IMR-90 (cell line): Measurements from ENCODE around the gene MACF1. TPM values are rescaled to one million over a fixed set of nuclear protein-coding genes. Genes with fewer than 3 reads are reported as not detected.

ENCODE experiments used
- ATAC-seq: fragments of 200-7000 bp; cut with Tn5 transposase; 2 replicates; pipeline ENCODE4 v1.9.1; 2020; ENCODE audit warnings: low read depth, mild to moderate bottlenecking, moderate library complexity
- BruUV-seq: library from RNA; stranded (reverse); fragments of 400-500 nt; replicated peaks from 2 replicates; lab custom pipeline; 2021; lab: Mats Ljungman, UMichigan
- CTCF ChIA-PET: fragments of 300-600 bp; formaldehyde crosslinking; extraction: SDS; loops from one replicate; lab custom pipeline; 2021; ENCODE audit warnings: antibody characterized with exemption; lab: Yijun Ruan, JAX
- POLR2A ChIA-PET: fragments of 300-600 bp; sonication (Branson Sonifier 250); formaldehyde crosslinking; loops from one replicate; lab custom pipeline; 2022; ENCODE audit warnings: antibody characterized with exemption; ENCODE audit not compliant: unreplicated experiment; lab: Charles Lee
- DNase-seq: peaks from one replicate; pipeline ENCODE4 v3.0.0; 2013
- H2AFZ ChIP-seq: replicated peaks from 2 replicates; pipeline ENCODE3; 2013; ENCODE audit warnings: low read length, mild to moderate bottlenecking; ENCODE audit not compliant: poor library complexity
- H2AK5ac ChIP-seq: 2 replicates; pipeline ENCODE4 v1.6.1; 2013; ENCODE audit warnings: low read depth, low read length, inconsistent platforms
- H2AK9ac ChIP-seq: replicated peaks from 2 replicates; pipeline ENCODE3; 2013; ENCODE audit warnings: mild to moderate bottlenecking, low read depth, low read length, moderate library complexity; ENCODE audit not compliant: poor library complexity
- H2BK120ac ChIP-seq: 2 replicates; pipeline ENCODE4 v1.6.1; 2013; ENCODE audit warnings: low read depth, low read length, inconsistent platforms
- H2BK15ac ChIP-seq: 3 replicates; pipeline ENCODE4 v1.6.1; 2013; ENCODE audit warnings: low read depth, low read length, inconsistent platforms
- H2BK20ac ChIP-seq: 2 replicates; pipeline ENCODE4 v1.6.1; 2013; ENCODE audit warnings: low read depth, mild to moderate bottlenecking, inconsistent platforms, low read length, moderate library complexity
- H2BK5ac ChIP-seq: 2 replicates; pipeline ENCODE4 v1.6.1; 2013; ENCODE audit warnings: mild to moderate bottlenecking, low read depth, low read length, inconsistent platforms; ENCODE audit not compliant: poor library complexity, severe bottlenecking
- H3K14ac ChIP-seq: replicated peaks from 2 replicates; pipeline ENCODE4 v1.6.1; 2013; ENCODE audit warnings: low read depth, low read length, inconsistent platforms
- H3K18ac ChIP-seq: 2 replicates; pipeline ENCODE4 v1.6.1; 2013; ENCODE audit warnings: low read depth, low read length, control low read depth
- H3K23ac ChIP-seq: 2 replicates; pipeline ENCODE4 v1.6.1; 2013; ENCODE audit warnings: low read depth, low read length, inconsistent platforms
- H3K27ac ChIP-seq: 2 replicates; pipeline ENCODE4 v1.5.1; 2013; ENCODE audit warnings: mild to moderate bottlenecking, control low read depth, low read length; ENCODE audit not compliant: insufficient read depth
- H3K27me3 ChIP-seq: 2 replicates; pipeline ENCODE4 v1.6.1; 2013; ENCODE audit warnings: low read length; ENCODE audit not compliant: control insufficient read depth, insufficient read depth
- H3K36me3 ChIP-seq: 2 replicates; pipeline ENCODE4 v1.6.1; 2013; ENCODE audit warnings: low read length, mixed read lengths; ENCODE audit not compliant: control insufficient read depth, insufficient read depth
- H3K4ac ChIP-seq: 2 replicates; pipeline ENCODE4 v1.6.1; 2013; ENCODE audit warnings: low read depth, low read length, inconsistent platforms
- H3K4me1 ChIP-seq: 2 replicates; pipeline ENCODE4 v1.6.1; 2013; ENCODE audit warnings: low read length, mixed read lengths; ENCODE audit not compliant: control insufficient read depth, insufficient read depth
- H3K4me2 ChIP-seq: 2 replicates; pipeline ENCODE4 v1.6.1; 2013; ENCODE audit warnings: low read depth, mild to moderate bottlenecking, control low read depth, low read length, moderate library complexity
- H3K4me3 ChIP-seq: 2 replicates; pipeline ENCODE4 v1.5.1; 2013; ENCODE audit warnings: low read depth, mild to moderate bottlenecking, control low read depth, low read length, moderate library complexity; ENCODE audit not compliant: insufficient read depth
- H3K56ac ChIP-seq: 2 replicates; pipeline ENCODE4 v1.6.1; 2013; ENCODE audit warnings: low read length, inconsistent platforms; ENCODE audit not compliant: insufficient read depth; ENCODE audit errors: extremely low read depth
- H3K79me1 ChIP-seq, 2 experiments: 2 replicates each; pipeline ENCODE4 v1.6.1; 2013; ENCODE audit warnings: low read length in 2 of 2, inconsistent platforms in 1 of 2, low read depth in 1 of 2
- H3K9ac ChIP-seq: 2 replicates; pipeline ENCODE4 v1.6.1; 2013; ENCODE audit warnings: low read depth, low read length, control low read depth
- H3K9me1 ChIP-seq: 2 replicates; pipeline ENCODE4 v1.6.1; 2013; ENCODE audit warnings: low read length, inconsistent platforms; ENCODE audit not compliant: insufficient read depth
- H3K9me3 ChIP-seq: 2 replicates; pipeline ENCODE4 v1.6.1; 2013; ENCODE audit warnings: low read length; ENCODE audit not compliant: control insufficient read depth, insufficient read depth
- H4K20me1 ChIP-seq: 2 replicates; pipeline ENCODE4 v1.6.1; 2013; ENCODE audit warnings: low read length, inconsistent platforms; ENCODE audit not compliant: insufficient read depth
- H4K5ac ChIP-seq: 2 replicates; pipeline ENCODE4 v1.6.1; 2013; ENCODE audit warnings: mild to moderate bottlenecking, low read depth, low read length, control low read depth
- H4K8ac ChIP-seq, 2 experiments: 2 replicates each; pipeline ENCODE4 v1.6.1; 2013; ENCODE audit warnings: low read depth in 2 of 2, low read length in 2 of 2, control low read depth in 1 of 2, inconsistent platforms in 1 of 2
- H4K91ac ChIP-seq: 2 replicates; pipeline ENCODE4 v1.6.1; 2013; ENCODE audit warnings: low read depth, low read length, inconsistent platforms; ENCODE audit not compliant: insufficient read depth
- BHLHE40 ChIP-seq: fragments of 150-350 bp; IDR thresholded peaks from 2 replicates; pipeline ENCODE4 v1.6.1; 2016; ENCODE audit warnings: mild to moderate bottlenecking, low read depth, low read length
- CEBPB ChIP-seq: IDR thresholded peaks from 2 replicates; pipeline ENCODE4 v1.6.1; 2012; ENCODE audit warnings: low read depth, low read length, improper control_type of control experiment
- CHD1 ChIP-seq: IDR thresholded peaks from 2 replicates; pipeline ENCODE4 v1.6.1; 2012; ENCODE audit warnings: low read depth, low read length, improper control_type of control experiment
- FOS ChIP-seq: fragments of 150-350 bp; IDR thresholded peaks from 2 replicates; pipeline ENCODE4 v1.6.1; 2016; ENCODE audit warnings: low read depth, low read length
- MAFK ChIP-seq: IDR thresholded peaks from 2 replicates; pipeline ENCODE4 v1.6.1; 2012; ENCODE audit warnings: low read depth, low read length, improper control_type of control experiment
- MAZ ChIP-seq: IDR thresholded peaks from 2 replicates; pipeline ENCODE4 v1.6.1; 2012; ENCODE audit warnings: low read depth, mild to moderate bottlenecking, low read length, improper control_type of control experiment, moderate library complexity, borderline replicate concordance
- MXI1 ChIP-seq: IDR thresholded peaks from 2 replicates; pipeline ENCODE4 v1.6.1; 2012; ENCODE audit warnings: low read depth, mild to moderate bottlenecking, low read length, moderate library complexity, borderline replicate concordance
- NFE2L2 ChIP-seq: fragments of 150-350 bp; IDR thresholded peaks from 2 replicates; pipeline ENCODE4 v1.6.1; 2016; ENCODE audit warnings: low read depth, mild to moderate bottlenecking, low read length
- POLR2A ChIP-seq: IDR thresholded peaks from 2 replicates; pipeline ENCODE4 v1.6.1; 2012; ENCODE audit warnings: mild to moderate bottlenecking, low read depth, low read length
- RAD21 ChIP-seq: IDR thresholded peaks from 2 replicates; pipeline ENCODE4 v1.6.1; 2012; ENCODE audit warnings: low read length, improper control_type of control experiment
- RCOR1 ChIP-seq: IDR thresholded peaks from 2 replicates; pipeline ENCODE4 v1.6.1; 2012; ENCODE audit warnings: mild to moderate bottlenecking, low read length, improper control_type of control experiment; ENCODE audit not compliant: insufficient replicate concordance
- RFX5 ChIP-seq: IDR thresholded peaks from 2 replicates; pipeline ENCODE4 v1.8.0; 2012; ENCODE audit warnings: low read depth, mild to moderate bottlenecking, low read length, moderate library complexity
- SMC3 ChIP-seq: fragments of 150-350 bp; IDR thresholded peaks from 2 replicates; pipeline ENCODE4 v1.6.1; 2016; ENCODE audit warnings: low read depth, mild to moderate bottlenecking, antibody characterized with exemption, low read length, moderate library complexity
- WGBS, 2 experiments: methylation state at CpG; one replicate each; pipeline versions ENCODE4 v1.1.5 to v1.1.7; 2013; ENCODE audit warnings: missing lambda C conversion rate in 2 of 2; ENCODE audit not compliant: insufficient read length in 1 of 2; ENCODE audit errors: extremely low coverage in 2 of 2; 5-methylcytosine and 5-hydroxymethylcytosine counted together
- dilution Hi-C: fragments of 300-500 bp; cut with HindIII; formaldehyde crosslinking; loops from one replicate; pipeline ENCODE4 v1.14.3; 2018; ENCODE audit warnings: low sequenced_read_pairs; ENCODE audit not compliant: unreplicated experiment
- in situ Hi-C: fragments of 300-500 bp; cut with MboI; formaldehyde crosslinking; loops from 3 replicates; pipeline ENCODE4 v1.14.3; 2019; ENCODE audit warnings: low sequenced_read_pairs, inconsistent platforms, mixed read lengths
- intact Hi-C: fragments of 100-400 bp; cut with micrococcal nuclease; formaldehyde crosslinking; loops from 2 replicates; pipeline ENCODE4 v1.10.0; 2022
- polyA plus RNA-seq, 3 experiments: library from polyadenylated mRNA; depleted of rRNA; stranded (reverse); fragments of >200 nt; gene quantifications; 2 replicates each; pipeline ENCODE4 v1.2.3, GENCODE V29; 2012; ENCODE audit warnings: low replicate concordance in 1 of 3
- total RNA-seq: library from RNA; depleted of rRNA; stranded (reverse); fragments of >200 nt; gene quantifications from 2 replicates; pipeline ENCODE4 v1.2.3, GENCODE V29; 2012
- TF ChIP-seq, protein P1 (sequence below): fragments of 150-350 bp; IDR thresholded peaks from 2 replicates; pipeline ENCODE4 v1.6.1; 2016; ENCODE audit warnings: low read depth, mild to moderate bottlenecking, low read length, moderate library complexity, borderline replicate concordance
- TF ChIP-seq, protein P2 (sequence below): conservative IDR thresholded peaks from 2 replicates; pipeline ENCODE4 v1.5.1; 2012; ENCODE audit warnings: mild to moderate bottlenecking, low read depth, low read length, improper control_type of control experiment
- TF ChIP-seq, protein P3 (sequence below): fragments of 150-350 bp; IDR thresholded peaks from 2 replicates; pipeline ENCODE4 v1.6.1; 2017; ENCODE audit warnings: mild to moderate bottlenecking, antibody characterized with exemption, low read length, low read depth

The MACF1 gene
- total and polyA plus RNA-seq, 2 of the 4 experiments (the other 2 are of a cell fraction) = 67.6 to 369 TPM

DNA sequence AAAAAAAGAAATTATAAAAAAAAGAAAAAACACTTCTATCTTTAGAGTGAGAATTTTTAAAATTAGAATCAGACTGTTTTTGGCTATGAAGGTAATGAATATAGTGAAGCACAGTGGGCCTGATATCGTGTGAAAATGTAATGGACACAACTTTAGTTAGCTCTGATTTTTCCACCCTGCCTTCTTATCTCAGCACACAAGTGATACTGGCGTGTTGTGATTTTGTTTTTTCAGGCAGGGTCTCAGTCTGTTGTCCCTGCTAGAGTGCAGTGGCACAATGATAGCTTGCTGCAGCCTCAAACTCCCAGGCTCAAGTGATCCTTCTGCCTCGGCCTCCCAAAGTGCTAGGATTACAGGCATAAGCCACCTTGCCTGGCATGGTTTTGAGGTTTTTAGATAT is 22.3 kb downstream of the MACF1 start:
- Histone ChIP-seq H2BK20ac (no peak overlapping the region), H4K5ac (no peak overlapping the region), H3K9me1 (peaks cover 29% of the 10 kb centered on the region), H3K36me3 (no peaks in the 10 kb centered on the region), H3K4me2 (no peak overlapping the region), H3K79me1 (peaks cover 29 to 84% of the 10 kb centered on the region in 2 experiments), H2AFZ (no peak overlapping the region), H2AK5ac (no peak overlapping the region), H3K14ac (no peak overlapping the region), H4K20me1 (peaks cover 77% of the 10 kb centered on the region), H3K18ac (no peak overlapping the region), H3K27me3 (no peaks in the 10 kb centered on the region), H4K8ac (no peak overlapping the region), H2BK15ac (no peak overlapping the region), H3K9ac (no peak overlapping the region), H3K56ac (no peak overlapping the region), H4K91ac (no peak overlapping the region), H2BK5ac (no peak overlapping the region), H3K4ac (no peak overlapping the region), H2BK120ac (no peak overlapping the region), H3K4me1 (peaks cover 15% of the 10 kb centered on the region), H3K23ac (no peak overlapping the region), H3K4me3 (no peak overlapping the region), H2AK9ac (no peak overlapping the region), H3K9me3 (no peaks in the 10 kb centered on the region), H3K27ac (no peak overlapping the region)
- TF ChIP-seq CEBPB (no peak), CHD1 (no peak), RCOR1 (no peak), NFE2L2 (no peak), MAFK (no peak), BHLHE40 (no peak), MXI1 (no peak), POLR2A (no peak), RAD21 (no peak), MAZ (no peak), FOS (no peak), RFX5 (no peak), SMC3 (no peak)
- TF ChIP-seq, protein P1, sequence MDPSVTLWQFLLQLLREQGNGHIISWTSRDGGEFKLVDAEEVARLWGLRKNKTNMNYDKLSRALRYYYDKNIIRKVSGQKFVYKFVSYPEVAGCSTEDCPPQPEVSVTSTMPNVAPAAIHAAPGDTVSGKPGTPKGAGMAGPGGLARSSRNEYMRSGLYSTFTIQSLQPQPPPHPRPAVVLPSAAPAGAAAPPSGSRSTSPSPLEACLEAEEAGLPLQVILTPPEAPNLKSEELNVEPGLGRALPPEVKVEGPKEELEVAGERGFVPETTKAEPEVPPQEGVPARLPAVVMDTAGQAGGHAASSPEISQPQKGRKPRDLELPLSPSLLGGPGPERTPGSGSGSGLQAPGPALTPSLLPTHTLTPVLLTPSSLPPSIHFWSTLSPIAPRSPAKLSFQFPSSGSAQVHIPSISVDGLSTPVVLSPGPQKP = no peak
- TF ChIP-seq, protein P2, sequence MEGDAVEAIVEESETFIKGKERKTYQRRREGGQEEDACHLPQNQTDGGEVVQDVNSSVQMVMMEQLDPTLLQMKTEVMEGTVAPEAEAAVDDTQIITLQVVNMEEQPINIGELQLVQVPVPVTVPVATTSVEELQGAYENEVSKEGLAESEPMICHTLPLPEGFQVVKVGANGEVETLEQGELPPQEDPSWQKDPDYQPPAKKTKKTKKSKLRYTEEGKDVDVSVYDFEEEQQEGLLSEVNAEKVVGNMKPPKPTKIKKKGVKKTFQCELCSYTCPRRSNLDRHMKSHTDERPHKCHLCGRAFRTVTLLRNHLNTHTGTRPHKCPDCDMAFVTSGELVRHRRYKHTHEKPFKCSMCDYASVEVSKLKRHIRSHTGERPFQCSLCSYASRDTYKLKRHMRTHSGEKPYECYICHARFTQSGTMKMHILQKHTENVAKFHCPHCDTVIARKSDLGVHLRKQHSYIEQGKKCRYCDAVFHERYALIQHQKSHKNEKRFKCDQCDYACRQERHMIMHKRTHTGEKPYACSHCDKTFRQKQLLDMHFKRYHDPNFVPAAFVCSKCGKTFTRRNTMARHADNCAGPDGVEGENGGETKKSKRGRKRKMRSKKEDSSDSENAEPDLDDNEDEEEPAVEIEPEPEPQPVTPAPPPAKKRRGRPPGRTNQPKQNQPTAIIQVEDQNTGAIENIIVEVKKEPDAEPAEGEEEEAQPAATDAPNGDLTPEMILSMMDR = no peak
- TF ChIP-seq, protein P3, sequence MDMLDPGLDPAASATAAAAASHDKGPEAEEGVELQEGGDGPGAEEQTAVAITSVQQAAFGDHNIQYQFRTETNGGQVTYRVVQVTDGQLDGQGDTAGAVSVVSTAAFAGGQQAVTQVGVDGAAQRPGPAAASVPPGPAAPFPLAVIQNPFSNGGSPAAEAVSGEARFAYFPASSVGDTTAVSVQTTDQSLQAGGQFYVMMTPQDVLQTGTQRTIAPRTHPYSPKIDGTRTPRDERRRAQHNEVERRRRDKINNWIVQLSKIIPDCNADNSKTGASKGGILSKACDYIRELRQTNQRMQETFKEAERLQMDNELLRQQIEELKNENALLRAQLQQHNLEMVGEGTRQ = no peak
- POLR2A ChIA-PET = no interaction called here
- DNase-seq (no peak), ATAC-seq (no peak)
- dilution Hi-C loops (no loop called here), intact Hi-C loops (no loop called here), in situ Hi-C loops (no loop called here)
- no TSS peak for BruUV-seq
- WGBS, 2 experiments = no CpG with 5 or more reads among the region's 3 CpGs
- CTCF ChIA-PET = interaction anchor here (0.5 to 1.3 kb wide), 2 partner anchors 31 to 356 kb away, joined by 3 read pairs; no protein-coding TSS in a partner anchor
